Choroid plexus epithelial cell (primary cell): ENCODE results near the gene WFIKKN1.

Source experiments
- DNase-seq: peaks from one replicate; pipeline ENCODE4 v3.0.0-alpha.2; 2010; ENCODE audit warnings: low read depth
- H3K4me3 ChIP-seq: 2 replicates; pipeline ENCODE4 v1.5.1; 2011; ENCODE audit warnings: low read depth, mild to moderate bottlenecking, control low read depth, low read length, moderate library complexity
- TF ChIP-seq, protein P1 (sequence below): conservative IDR thresholded peaks from 2 replicates; pipeline ENCODE4 v1.5.1; 2011; ENCODE audit warnings: low read depth, mild to moderate bottlenecking, control low read depth, inconsistent platforms, low read length, moderate library complexity

The WFIKKN1 gene

DNA sequence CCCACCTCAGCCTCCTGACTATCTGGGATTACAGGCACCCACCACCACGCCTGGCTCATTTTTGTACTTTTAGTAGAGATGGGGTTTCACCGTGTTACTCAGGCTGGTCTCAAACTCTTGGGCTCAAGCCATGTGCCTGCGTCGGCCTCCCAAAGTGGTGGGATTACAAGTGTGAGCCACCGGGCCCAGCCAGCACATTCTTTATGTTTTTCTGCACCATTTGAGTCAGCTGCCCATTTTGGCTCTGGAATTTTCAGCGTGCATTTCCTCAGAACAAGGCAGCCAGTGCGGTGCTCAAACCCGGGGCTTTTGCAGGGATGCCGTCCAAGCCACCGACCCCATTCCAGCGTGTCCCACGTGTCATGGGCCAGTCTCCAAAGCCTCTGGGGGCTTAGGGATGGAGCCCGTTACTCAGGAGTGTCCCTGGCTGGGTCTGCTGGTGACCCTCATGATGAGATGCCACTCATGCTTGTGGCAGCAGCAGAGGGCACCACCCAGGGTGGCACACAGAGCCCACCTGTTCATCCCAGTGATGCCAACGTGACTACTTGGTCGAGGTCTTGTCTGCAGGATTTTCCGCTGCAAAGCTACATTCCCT, 44.6 kb upstream of the WFIKKN1 start:
- H3K4me3 ChIP-seq: no peak overlapping the region
- DNase-seq: no peak
- TF ChIP-seq, protein P1, sequence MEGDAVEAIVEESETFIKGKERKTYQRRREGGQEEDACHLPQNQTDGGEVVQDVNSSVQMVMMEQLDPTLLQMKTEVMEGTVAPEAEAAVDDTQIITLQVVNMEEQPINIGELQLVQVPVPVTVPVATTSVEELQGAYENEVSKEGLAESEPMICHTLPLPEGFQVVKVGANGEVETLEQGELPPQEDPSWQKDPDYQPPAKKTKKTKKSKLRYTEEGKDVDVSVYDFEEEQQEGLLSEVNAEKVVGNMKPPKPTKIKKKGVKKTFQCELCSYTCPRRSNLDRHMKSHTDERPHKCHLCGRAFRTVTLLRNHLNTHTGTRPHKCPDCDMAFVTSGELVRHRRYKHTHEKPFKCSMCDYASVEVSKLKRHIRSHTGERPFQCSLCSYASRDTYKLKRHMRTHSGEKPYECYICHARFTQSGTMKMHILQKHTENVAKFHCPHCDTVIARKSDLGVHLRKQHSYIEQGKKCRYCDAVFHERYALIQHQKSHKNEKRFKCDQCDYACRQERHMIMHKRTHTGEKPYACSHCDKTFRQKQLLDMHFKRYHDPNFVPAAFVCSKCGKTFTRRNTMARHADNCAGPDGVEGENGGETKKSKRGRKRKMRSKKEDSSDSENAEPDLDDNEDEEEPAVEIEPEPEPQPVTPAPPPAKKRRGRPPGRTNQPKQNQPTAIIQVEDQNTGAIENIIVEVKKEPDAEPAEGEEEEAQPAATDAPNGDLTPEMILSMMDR: no peak

- no peak overlapping the region for H3K4me3 ChIP-seq
- DNase-seq: no peak
- TF ChIP-seq, protein P1: no peak
Observed at GRCh38 chr16:586645-587590, 43.9 kb upstream of the WFIKKN1 start.

GRCh38 chr16:588639-588888, 42.2 kb upstream of the WFIKKN1 start:
- H3K4me3 ChIP-seq: peak overlapping the region; percentile 93
- TF ChIP-seq, protein P1: no peak
- peak; percentile 79 for DNase-seq

- H3K4me3 ChIP-seq: peak overlapping the region; percentile 93
- TF ChIP-seq, protein P1: no peak
- DNase-seq: peak; percentile 97
Observed at GRCh38 chr16:588889-589657, 41.7 kb upstream of the WFIKKN1 start.

DNA sequence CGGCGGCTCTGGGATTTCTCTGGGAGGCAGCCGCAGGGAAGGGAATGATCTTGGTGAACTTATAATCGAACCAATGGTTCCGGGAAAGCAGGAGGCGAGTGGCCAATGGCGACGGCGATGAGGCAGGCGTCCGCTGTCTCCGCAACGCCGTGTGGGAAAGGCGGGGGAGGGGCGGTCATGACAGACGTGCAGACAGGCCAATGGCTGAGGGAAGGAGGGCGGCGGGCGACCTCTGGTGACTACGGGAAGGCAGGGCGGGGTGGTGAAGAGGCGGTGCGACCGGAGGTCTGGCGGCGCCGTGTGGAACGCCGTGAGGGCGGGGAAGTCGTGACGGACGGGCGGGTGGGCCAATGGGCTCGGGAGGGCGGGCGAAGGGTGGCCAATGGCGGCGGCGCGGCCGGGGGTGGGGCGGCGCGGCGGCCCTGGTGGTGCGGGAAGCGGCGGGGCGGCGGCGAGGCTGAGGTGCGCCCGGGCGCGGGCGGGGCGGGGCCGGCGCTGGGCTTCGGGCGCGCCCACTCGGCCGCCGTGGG, 41.1 kb upstream of the WFIKKN1 start, which contains the start of gene RAB40C:
TSS of gene RAB40C (plus strand) at position 409 of the 530 bp plus-strand sequence. CDS start 226 bp downstream, outside the sequence.
- peak within 1 kb of the TSS; percentile 93 for H3K4me3 ChIP-seq

DNA sequence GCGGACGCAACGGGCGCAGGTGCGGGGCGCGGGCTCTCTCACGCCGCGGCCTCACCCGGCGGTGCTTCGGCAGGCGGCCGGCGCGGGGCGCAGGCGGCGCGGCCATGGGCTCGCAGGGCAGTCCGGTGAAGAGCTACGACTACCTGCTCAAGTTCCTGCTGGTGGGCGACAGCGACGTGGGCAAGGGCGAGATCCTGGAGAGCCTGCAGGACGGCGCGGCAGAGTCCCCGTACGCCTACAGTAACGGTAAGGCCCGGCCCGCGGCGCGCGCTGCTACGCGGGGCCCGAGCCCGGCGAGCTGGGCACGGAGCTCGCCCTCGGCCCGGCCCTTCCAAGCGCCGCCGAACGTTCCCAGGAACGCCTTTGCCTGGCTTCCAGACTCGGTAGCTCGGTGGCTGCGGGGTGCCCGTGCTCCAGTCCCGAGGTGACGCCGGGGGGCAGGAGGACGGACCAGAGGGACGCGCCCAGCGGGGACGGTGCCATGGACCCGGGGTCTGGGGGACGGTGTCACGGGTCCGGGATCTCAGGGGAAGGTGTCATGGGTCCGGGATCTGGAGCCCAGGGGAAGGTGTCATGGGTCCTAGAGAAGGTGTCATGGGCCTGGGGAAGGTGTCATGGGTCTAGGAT, 40.5 kb upstream of the WFIKKN1 start:
- TF ChIP-seq, protein P1: no peak
- peak overlapping the region; percentile 77 for H3K4me3 ChIP-seq
- peak; percentile 64 for DNase-seq

More for the DNA sequence above, 41.1 kb upstream of the WFIKKN1 start, which contains the start of gene RAB40C:
- peak; percentile 99 for DNase-seq
- TF ChIP-seq, protein P1: peak; percentile 23
